ENCODE measurements around the gene ITGB1BP1. TPM values are rescaled to one million over a fixed set of nuclear protein-coding genes. Genes with fewer than 3 reads are reported as not detected.

The ITGB1BP1 gene
- total RNA-seq, 2 experiments from 2014 or later: 24.4 to 25.0 TPM

DNA sequence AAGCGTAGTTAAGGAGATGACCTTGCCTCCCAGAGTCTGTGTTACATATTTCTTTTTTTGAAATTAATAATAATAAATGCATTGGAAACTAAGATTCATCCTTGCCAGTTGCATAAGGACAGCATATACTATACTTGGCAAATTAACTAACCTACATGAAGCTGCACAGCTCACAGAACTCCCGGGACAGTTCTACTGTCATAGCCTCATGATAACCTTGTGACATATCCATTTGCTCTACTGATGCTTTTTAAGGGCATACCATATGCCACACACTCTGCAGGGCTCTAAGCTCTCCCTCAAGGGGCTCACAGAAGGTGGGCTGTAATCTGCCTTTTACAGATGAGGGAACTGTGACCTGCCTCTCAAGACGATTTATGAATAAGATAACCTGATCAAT, 3.8 kb downstream of the ITGB1BP1 start:
- CTCF ChIA-PET: no interaction called here
- TF ChIP-seq CTCF (IDR thresholded peaks at IDR 0.05): no peak
- DNase-seq (no peak), ATAC-seq (ENCODE audit: poor library complexity) (no peak)
- Histone ChIP-seq H3K4me1 (ENCODE audit: insufficient read depth, low read length) (peaks cover 38% of the 10 kb centered on the region), H3K36me3 (ENCODE audit: insufficient read depth, low read length) (peaks cover 34% of the 10 kb centered on the region), H3K27me3 (ENCODE audit: control insufficient read depth in 1 of 2, insufficient read depth in 2 of 2, low read length in 2 of 2) (no peaks in the 10 kb centered on the region), H3K27ac (ENCODE audit: low read depth in 1 of 2, low read length in 2 of 2) (no peak overlapping the region), H3K9me3 (ENCODE audit: control insufficient read depth in 1 of 2, insufficient read depth in 1 of 2, low read length in 2 of 2) (no peaks in the 10 kb centered on the region), H3K4me3 (ENCODE audit: low read length) (no peak overlapping the region)
- intact Hi-C loops (cut with DNase I, micrococcal nuclease): no loop called here
- Mint-ChIP-seq H3K27me3 (no peaks in the 10 kb centered on the region), H3K4me1 (ENCODE audit: low read depth) (peaks cover 48% of the 10 kb centered on the region), H3K9me3 (no peaks in the 10 kb centered on the region), H3K36me3 (ENCODE audit: low read depth) (peaks cover 45% of the 10 kb centered on the region), H3K4me3 (peak overlapping the region; percentile 57), H3K27ac (peak overlapping the region; percentile 30)
- POLR2A ChIA-PET: interaction anchor here (1.1 kb wide), 1 partner anchor 54 kb away, joined by 3 read pairs; no protein-coding TSS in a partner anchor

- Histone ChIP-seq H3K36me3 (ENCODE audit: insufficient read depth, low read length) (peaks cover 34% of the 10 kb centered on the region), H3K27ac (ENCODE audit: low read depth in 1 of 2, low read length in 2 of 2) (no peak overlapping the region), H3K4me3 (ENCODE audit: low read length) (no peak overlapping the region), H3K9me3 (ENCODE audit: control insufficient read depth in 1 of 2, insufficient read depth in 1 of 2, low read length in 2 of 2) (no peaks in the 10 kb centered on the region), H3K4me1 (ENCODE audit: insufficient read depth, low read length) (peaks cover 30% of the 10 kb centered on the region), H3K27me3 (ENCODE audit: control insufficient read depth in 1 of 2, insufficient read depth in 2 of 2, low read length in 2 of 2) (no peaks in the 10 kb centered on the region)
- H3K36me3 Mint-ChIP-seq (ENCODE audit: low read depth): peaks cover 48% of the 10 kb centered on the region
- no peak overlapping the region for H3K27ac Mint-ChIP-seq
- ATAC-seq (ENCODE audit: poor library complexity) (no peak), DNase-seq (no peak)
- no peaks in the 10 kb centered on the region for H3K27me3 Mint-ChIP-seq
- CTCF ChIA-PET: no interaction called here
- H3K9me3 Mint-ChIP-seq: no peaks in the 10 kb centered on the region
- POLR2A ChIA-PET: interaction anchor here (1.1 kb wide), 1 partner anchor 55 kb away, joined by 3 read pairs; no protein-coding TSS in a partner anchor
- intact Hi-C loops (cut with DNase I, micrococcal nuclease): no loop called here
- no peak overlapping the region for H3K4me3 Mint-ChIP-seq
- TF ChIP-seq CTCF (IDR thresholded peaks at IDR 0.05): no peak
- peaks cover 48% of the 10 kb centered on the region for H3K4me1 Mint-ChIP-seq (ENCODE audit: low read depth)
Measured at GRCh38 chr2:9418746-9419145, 4.6 kb downstream of the ITGB1BP1 start.

DNA sequence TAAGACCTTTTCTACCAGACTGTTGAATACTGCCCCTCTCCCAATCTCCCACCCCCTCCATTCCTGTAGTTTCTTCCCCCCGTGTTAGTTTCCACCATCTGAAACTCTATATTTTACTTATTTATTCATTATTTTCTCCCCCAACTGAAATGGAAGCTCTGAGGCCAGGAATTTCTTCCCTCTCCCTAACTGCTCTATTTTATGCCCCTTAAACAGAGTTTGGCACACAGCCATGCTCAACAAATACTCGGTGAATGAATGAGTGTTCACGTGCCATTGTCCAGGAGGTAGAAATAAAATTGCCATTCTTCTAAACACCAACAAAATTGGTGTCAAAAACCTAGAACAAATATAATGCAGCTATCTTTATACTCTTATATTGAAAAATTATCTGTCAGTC, 5.6 kb downstream of the ITGB1BP1 start:
- Mint-ChIP-seq H3K27me3 (no peaks in the 10 kb centered on the region), H3K4me1 (ENCODE audit: low read depth) (peaks cover 47% of the 10 kb centered on the region)
- TF ChIP-seq CTCF (IDR thresholded peaks at IDR 0.05): no peak

More for the DNA sequence above, 5.6 kb downstream of the ITGB1BP1 start:
- ChIA-PET CTCF (no interaction called here), POLR2A (no interaction called here)
- H3K27ac Mint-ChIP-seq: no peak overlapping the region
- Histone ChIP-seq H3K27me3 (ENCODE audit: control insufficient read depth in 1 of 2, insufficient read depth in 2 of 2, low read length in 2 of 2) (no peaks in the 10 kb centered on the region), H3K27ac (ENCODE audit: low read depth in 1 of 2, low read length in 2 of 2) (no peak overlapping the region), H3K36me3 (ENCODE audit: insufficient read depth, low read length) (peaks cover 36% of the 10 kb centered on the region), H3K4me1 (ENCODE audit: insufficient read depth, low read length) (peaks cover 29% of the 10 kb centered on the region), H3K4me3 (ENCODE audit: low read length) (no peak overlapping the region), H3K9me3 (ENCODE audit: control insufficient read depth in 1 of 2, insufficient read depth in 1 of 2, low read length in 2 of 2) (no peaks in the 10 kb centered on the region)
- DNase-seq (no peak), ATAC-seq (ENCODE audit: poor library complexity) (no peak)
- H3K4me3 Mint-ChIP-seq: no peak overlapping the region
- intact Hi-C loops (cut with DNase I, micrococcal nuclease): no loop called here
- peaks cover 45% of the 10 kb centered on the region for H3K36me3 Mint-ChIP-seq (ENCODE audit: low read depth)
- H3K9me3 Mint-ChIP-seq: no peaks in the 10 kb centered on the region
